ENCODE results near the gene MS4A10. TPM values are rescaled to one million over a fixed set of nuclear protein-coding genes. Genes with fewer than 3 reads are reported as not detected.

The MS4A10 gene
- polyA plus RNA-seq (2013, experiment 1 of 2) = not detected
- not detected for polyA plus RNA-seq (2013, experiment 2 of 2)

DNA sequence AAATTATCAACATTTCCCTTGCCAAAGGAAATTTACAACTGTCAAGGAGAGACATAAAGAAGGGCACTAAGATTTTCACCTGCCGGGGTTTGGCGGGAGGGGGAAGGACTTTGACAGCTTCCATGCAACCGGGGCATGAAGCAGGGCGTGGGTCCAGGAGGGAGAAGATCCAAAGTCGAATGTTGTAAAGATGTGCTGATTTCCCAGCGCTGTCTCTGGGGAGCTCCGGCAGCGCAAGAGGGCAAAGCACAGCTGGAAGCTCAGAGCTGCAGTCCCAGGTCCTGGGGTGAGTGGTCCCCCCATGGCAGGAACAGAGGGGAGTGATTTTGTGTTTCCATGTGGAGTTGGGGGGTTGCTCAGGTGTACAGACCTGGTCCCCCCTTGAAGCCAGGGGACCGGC lies at the start of gene MS4A10:
MS4A10 (plus strand) TSS at position 198 of the 400 bp plus-strand sequence. CDS start 5,003 bp downstream, outside the sequence.
- H3K4ac ChIP-seq (ENCODE audit: low read depth in 1 of 2, low read length in 2 of 2) = no peak within 1 kb of the TSS
- H3K4me2 ChIP-seq (ENCODE audit: low read length, poor library complexity, severe bottlenecking) = no peak within 1 kb of the TSS
- H4K91ac ChIP-seq (ENCODE audit: low read length) = no peak within 1 kb of the TSS
- peaks cover 19% of the 10 kb centered on the region for H3K4me1 ChIP-seq (ENCODE audit: control insufficient read depth, insufficient read depth, low read depth, low read length)
- H2AK5ac ChIP-seq (ENCODE audit: low read length, severe bottlenecking) = no peak within 1 kb of the TSS
- H2BK12ac ChIP-seq (ENCODE audit: low read length in 2 of 2) = no peak within 1 kb of the TSS
- H2BK5ac ChIP-seq (ENCODE audit: low read depth, low read length, poor library complexity, severe bottlenecking) = no peak within 1 kb of the TSS
- H3K79me1 ChIP-seq (replicated peaks; ENCODE audit: low read length, poor library complexity, severe bottlenecking) = no peaks in the 10 kb centered on the region
- no peaks in the 10 kb centered on the region for H3K9me3 ChIP-seq (ENCODE audit: control insufficient read depth, low read length)
- no peak within 1 kb of the TSS for H3K18ac ChIP-seq (ENCODE audit: low read depth in 1 of 2, low read length in 2 of 2)
- no peak within 1 kb of the TSS for H2BK15ac ChIP-seq (ENCODE audit: low read depth, poor library complexity, severe bottlenecking)
- no peak within 1 kb of the TSS for H2AFZ ChIP-seq (ENCODE audit: low read depth, low read length)
- no peak within 1 kb of the TSS for H3K4me3 ChIP-seq (ENCODE audit: insufficient read depth in 1 of 2, low read depth in 1 of 2, low read length in 2 of 2)
- WGBS = 76% methylated on average over 8 of the region's 9 CpGs
- H4K8ac ChIP-seq (ENCODE audit: low read length) = no peak within 1 kb of the TSS
- H3K27me3 ChIP-seq (ENCODE audit: control insufficient read depth in 1 of 2, insufficient read depth in 1 of 2, low read length in 2 of 2) = peaks cover 15 to 55% of the 10 kb centered on the region in 2 experiments
- DNase-seq = no peak
- H3K36me3 ChIP-seq (ENCODE audit: control insufficient read depth in 1 of 2, insufficient read depth in 2 of 2, low read depth in 1 of 2, low read length in 2 of 2) = no peaks in the 10 kb centered on the region
- no peak within 1 kb of the TSS for H3K27ac ChIP-seq (ENCODE audit: low read length, poor library complexity, severe bottlenecking)
- no peak within 1 kb of the TSS for H2BK120ac ChIP-seq (ENCODE audit: low read depth, low read length)
- H3K9ac ChIP-seq (ENCODE audit: low read length) = no peak within 1 kb of the TSS
- H3K23ac ChIP-seq (ENCODE audit: low read length in 2 of 2) = no peak within 1 kb of the TSS
- no peak within 1 kb of the TSS for H3K14ac ChIP-seq (ENCODE audit: low read length in 2 of 2)

DNA sequence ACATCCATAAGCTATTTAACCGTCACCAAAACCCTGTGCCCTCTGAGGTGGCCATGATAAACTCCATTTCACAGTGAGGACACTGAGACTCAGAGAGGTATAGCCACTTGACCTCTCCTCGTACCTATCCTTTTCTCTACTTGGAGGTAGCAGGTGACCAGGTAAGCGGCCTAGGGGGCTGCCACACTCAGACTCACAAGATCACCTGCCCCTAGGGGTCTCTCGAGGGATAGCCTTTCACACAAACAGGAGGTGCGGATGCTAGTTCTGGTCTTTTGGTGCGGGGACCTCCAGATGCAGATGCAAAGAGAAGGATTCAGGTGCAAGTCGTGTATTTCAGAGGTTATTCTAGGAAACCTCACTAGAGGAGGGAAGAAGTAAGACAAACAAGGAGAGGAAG lies 46.0 kb upstream of the MS4A10 start:
- H3K9ac ChIP-seq (ENCODE audit: low read length) = no peak overlapping the region
- no peaks in the 10 kb centered on the region for H3K9me3 ChIP-seq (ENCODE audit: control insufficient read depth, low read length)
- no peak overlapping the region for H3K18ac ChIP-seq (ENCODE audit: low read depth in 1 of 2, low read length in 2 of 2)
- H2BK5ac ChIP-seq (ENCODE audit: low read depth, low read length, poor library complexity, severe bottlenecking) = no peak overlapping the region
- no peak overlapping the region for H4K8ac ChIP-seq (ENCODE audit: low read length)
- H2AFZ ChIP-seq (ENCODE audit: low read depth, low read length) = no peak overlapping the region
- no peak for DNase-seq
- H3K4me2 ChIP-seq (ENCODE audit: low read length, poor library complexity, severe bottlenecking) = no peak overlapping the region
- WGBS = 51% methylated on average over 7 of the region's 7 CpGs
- H3K27me3 ChIP-seq (ENCODE audit: control insufficient read depth in 1 of 2, insufficient read depth in 1 of 2, low read length in 2 of 2) = peaks cover 16 to 30% of the 10 kb centered on the region in 2 experiments
- H4K91ac ChIP-seq (ENCODE audit: low read length) = no peak overlapping the region
- no peak overlapping the region for H3K23ac ChIP-seq (ENCODE audit: low read length in 2 of 2)
- no peak overlapping the region for H3K27ac ChIP-seq (ENCODE audit: low read length, poor library complexity, severe bottlenecking)
- H2AK5ac ChIP-seq (ENCODE audit: low read length, severe bottlenecking) = no peak overlapping the region
- H2BK120ac ChIP-seq (ENCODE audit: low read depth, low read length) = no peak overlapping the region
- no peaks in the 10 kb centered on the region for H3K4me1 ChIP-seq (ENCODE audit: control insufficient read depth, insufficient read depth, low read depth, low read length)
- no peak overlapping the region for H3K4ac ChIP-seq (ENCODE audit: low read depth in 1 of 2, low read length in 2 of 2)
- no peaks in the 10 kb centered on the region for H3K79me1 ChIP-seq (replicated peaks; ENCODE audit: low read length, poor library complexity, severe bottlenecking)
- no peak overlapping the region for H3K14ac ChIP-seq (ENCODE audit: low read length in 2 of 2)
- H3K4me3 ChIP-seq (ENCODE audit: insufficient read depth in 1 of 2, low read depth in 1 of 2, low read length in 2 of 2) = no peak overlapping the region
- H2BK12ac ChIP-seq (ENCODE audit: low read length in 2 of 2) = no peak overlapping the region
- H3K36me3 ChIP-seq (ENCODE audit: control insufficient read depth in 1 of 2, insufficient read depth in 2 of 2, low read depth in 1 of 2, low read length in 2 of 2) = no peaks in the 10 kb centered on the region
- H2BK15ac ChIP-seq (ENCODE audit: low read depth, poor library complexity, severe bottlenecking) = no peak overlapping the region

DNA sequence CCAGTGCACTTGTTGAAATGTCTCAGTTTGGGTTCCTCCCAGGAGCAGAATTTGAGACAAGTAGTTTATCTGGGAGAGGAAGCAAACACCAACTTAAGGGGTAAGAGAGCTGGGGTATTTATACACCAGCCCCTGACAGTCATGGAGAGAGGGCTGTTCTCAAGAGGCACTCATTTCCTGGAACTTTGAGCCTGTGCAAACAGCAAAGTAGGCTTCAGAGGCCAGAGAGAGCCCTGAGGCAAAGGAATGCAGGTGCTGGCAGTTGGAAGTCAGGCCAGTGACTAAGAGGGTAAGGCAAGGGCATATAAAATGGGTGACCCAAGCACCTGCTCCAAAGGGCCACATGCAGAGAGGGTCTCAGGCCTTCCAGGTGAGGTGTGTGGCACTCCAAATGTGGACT lies 44.6 kb upstream of the MS4A10 start:
- Histone ChIP-seq H3K23ac (ENCODE audit: low read length in 2 of 2) (no peak overlapping the region), H3K4ac (ENCODE audit: low read depth in 1 of 2, low read length in 2 of 2) (no peak overlapping the region), H3K4me3 (ENCODE audit: insufficient read depth in 1 of 2, low read depth in 1 of 2, low read length in 2 of 2) (no peak overlapping the region), H3K18ac (ENCODE audit: low read depth in 1 of 2, low read length in 2 of 2) (no peak overlapping the region), H2AK5ac (ENCODE audit: low read length, severe bottlenecking) (no peak overlapping the region), H3K4me2 (ENCODE audit: low read length, poor library complexity, severe bottlenecking) (no peak overlapping the region), H3K9me3 (ENCODE audit: control insufficient read depth, low read length) (no peaks in the 10 kb centered on the region), H3K36me3 (ENCODE audit: control insufficient read depth in 1 of 2, insufficient read depth in 2 of 2, low read depth in 1 of 2, low read length in 2 of 2) (no peaks in the 10 kb centered on the region), H3K14ac (ENCODE audit: low read length in 2 of 2) (no peak overlapping the region), H2BK120ac (ENCODE audit: low read depth, low read length) (no peak overlapping the region), H2BK12ac (ENCODE audit: low read length in 2 of 2) (no peak overlapping the region), H2BK5ac (ENCODE audit: low read depth, low read length, poor library complexity, severe bottlenecking) (no peak overlapping the region), H4K91ac (ENCODE audit: low read length) (no peak overlapping the region), H3K4me1 (ENCODE audit: control insufficient read depth, insufficient read depth, low read depth, low read length) (no peaks in the 10 kb centered on the region), H3K27me3 (ENCODE audit: control insufficient read depth in 1 of 2, insufficient read depth in 1 of 2, low read length in 2 of 2) (peaks cover 16 to 34% of the 10 kb centered on the region in 2 experiments), H3K27ac (ENCODE audit: low read length, poor library complexity, severe bottlenecking) (no peak overlapping the region), H4K8ac (ENCODE audit: low read length) (no peak overlapping the region), H3K79me1 (replicated peaks; ENCODE audit: low read length, poor library complexity, severe bottlenecking) (no peaks in the 10 kb centered on the region), H2AFZ (ENCODE audit: low read depth, low read length) (no peak overlapping the region), H3K9ac (ENCODE audit: low read length) (no peak overlapping the region), H2BK15ac (ENCODE audit: low read depth, poor library complexity, severe bottlenecking) (no peak overlapping the region)
- no peak for DNase-seq

DNA sequence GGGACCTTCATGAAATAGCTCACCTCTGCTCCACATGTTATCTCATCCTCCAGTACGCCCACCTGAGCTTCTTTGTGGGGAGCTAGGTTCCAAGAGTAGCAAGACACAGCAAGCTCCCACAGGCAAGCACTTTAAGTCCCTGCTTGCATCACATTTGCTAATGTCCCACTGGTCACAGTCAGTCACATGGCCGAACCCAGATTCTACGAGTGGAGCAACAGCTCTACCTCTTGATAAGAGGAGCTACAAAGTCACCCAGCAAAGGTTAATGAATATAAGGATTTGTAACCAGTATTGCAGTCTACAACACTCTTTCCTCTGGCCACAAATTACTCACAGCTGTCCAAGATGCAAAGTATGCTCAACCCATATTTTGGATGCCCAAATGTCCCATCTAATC lies 43.7 kb upstream of the MS4A10 start:
- no peak overlapping the region for H3K27ac ChIP-seq (ENCODE audit: low read length, poor library complexity, severe bottlenecking)
- no peak for DNase-seq
- H3K14ac ChIP-seq (ENCODE audit: low read length in 2 of 2) = no peak overlapping the region
- H3K36me3 ChIP-seq (ENCODE audit: control insufficient read depth in 1 of 2, insufficient read depth in 2 of 2, low read depth in 1 of 2, low read length in 2 of 2) = no peaks in the 10 kb centered on the region
- H2BK15ac ChIP-seq (ENCODE audit: low read depth, poor library complexity, severe bottlenecking) = no peak overlapping the region
- no peak overlapping the region for H2BK5ac ChIP-seq (ENCODE audit: low read depth, low read length, poor library complexity, severe bottlenecking)
- H3K9me3 ChIP-seq (ENCODE audit: control insufficient read depth, low read length) = no peaks in the 10 kb centered on the region
- no peak overlapping the region for H3K23ac ChIP-seq (ENCODE audit: low read length in 2 of 2)
- no peak overlapping the region for H3K9ac ChIP-seq (ENCODE audit: low read length)
- no peak overlapping the region for H3K18ac ChIP-seq (ENCODE audit: low read depth in 1 of 2, low read length in 2 of 2)
- H3K27me3 ChIP-seq (ENCODE audit: control insufficient read depth in 1 of 2, insufficient read depth in 1 of 2, low read length in 2 of 2) = peaks cover 16 to 31% of the 10 kb centered on the region in 2 experiments
- H2BK120ac ChIP-seq (ENCODE audit: low read depth, low read length) = no peak overlapping the region
- H4K91ac ChIP-seq (ENCODE audit: low read length) = no peak overlapping the region
- no peak overlapping the region for H4K8ac ChIP-seq (ENCODE audit: low read length)
- no peaks in the 10 kb centered on the region for H3K4me1 ChIP-seq (ENCODE audit: control insufficient read depth, insufficient read depth, low read depth, low read length)
- H3K79me1 ChIP-seq (replicated peaks; ENCODE audit: low read length, poor library complexity, severe bottlenecking) = no peaks in the 10 kb centered on the region
- H2AK5ac ChIP-seq (ENCODE audit: low read length, severe bottlenecking) = no peak overlapping the region
- no peak overlapping the region for H2AFZ ChIP-seq (ENCODE audit: low read depth, low read length)
- H3K4ac ChIP-seq (ENCODE audit: low read depth in 1 of 2, low read length in 2 of 2) = no peak overlapping the region
- no peak overlapping the region for H3K4me2 ChIP-seq (ENCODE audit: low read length, poor library complexity, severe bottlenecking)
- no peak overlapping the region for H2BK12ac ChIP-seq (ENCODE audit: low read length in 2 of 2)
- no peak overlapping the region for H3K4me3 ChIP-seq (ENCODE audit: insufficient read depth in 1 of 2, low read depth in 1 of 2, low read length in 2 of 2)
- 60% methylated on average over 3 of the region's 3 CpGs for WGBS
